HCT116 (cell line): ENCODE measurements around the gene CALD1. TPM values are rescaled to one million over a fixed set of nuclear protein-coding genes. Genes with fewer than 3 reads are reported as not detected.

Experiments used
- ATAC-seq: fragments of 200-7000 bp; cut with Tn5 transposase; 2 replicates; pipeline ENCODE4 v1.9.1; 2020; ENCODE audit warnings: mild to moderate bottlenecking, moderate library complexity
- BruUV-seq: library from RNA; stranded (reverse); fragments of 400-500 nt; replicated peaks from 2 replicates; lab custom pipeline; 2021; lab: Mats Ljungman, UMichigan
- CTCF ChIA-PET: fragments of 300-600 bp; sonication (Branson Sonifier 250); formaldehyde crosslinking; loops from one replicate; lab custom pipeline; 2021; ENCODE audit warnings: antibody characterized with exemption; lab: Charles Lee
- POLR2A ChIA-PET: fragments of 300-600, 350-600 bp; sonication (Branson Sonifier 250); formaldehyde crosslinking; loops from one replicate; lab custom pipeline; 2021; ENCODE audit warnings: antibody characterized with exemption; lab: Charles Lee
- RAD21 ChIA-PET, 2 experiments: fragments of 300-600 bp; sonication (Branson Sonifier 250); formaldehyde crosslinking; loops; one replicate each; lab custom pipeline; 2023; ENCODE audit warnings: low total read pairs in 2 of 2; ENCODE audit not compliant: uncharacterized antibody in 2 of 2, unreplicated experiment in 2 of 2, low non-redundant PET in 1 of 2; lab: Charles Lee
- DNase-seq: peaks from one replicate; pipeline ENCODE4 v3.0.0-alpha.2; 2010; ENCODE audit warnings: low read depth, low spot score
- H2AFZ ChIP-seq: fragments of 200-600 bp; shearing (Covaris generic), sonication (generic); 2 replicates; pipeline ENCODE4 v1.6.1; 2017; ENCODE audit warnings: low read depth, mixed run types, mixed read lengths, antibody characterized with exemption, low read length; ENCODE audit not compliant: poor library complexity, severe bottlenecking
- H3K27ac ChIP-seq: 2 replicates; pipeline ENCODE4 v1.5.1; 2012; ENCODE audit warnings: low read depth, low read length
- H3K27me3 ChIP-seq: fragments of 200-600 bp; sonication (generic); 2 replicates; pipeline ENCODE4 v1.6.1; 2016; ENCODE audit warnings: mixed run types, low read length, mixed read lengths; ENCODE audit not compliant: insufficient read depth
- H3K36me3 ChIP-seq, 2 experiments: fragments of 200-500 bp in 1 of 2; fragments of 200-600 bp in 1 of 2; sonication (Bioruptor generic) in 1 of 2; sonication (generic) in 1 of 2; 2 replicates each; pipeline versions ENCODE4 v1.5.1 to v1.6.1; 2014 to 2016; ENCODE audit warnings: low read length in 2 of 2, inconsistent platforms in 1 of 2, mixed read lengths in 1 of 2, mixed run types in 1 of 2; ENCODE audit not compliant: insufficient read depth in 2 of 2, control insufficient read depth in 1 of 2
- H3K4me1 ChIP-seq, 2 experiments: fragments of 200-600 bp in 1 of 2; sonication (generic) in 1 of 2; 2 replicates each; pipeline versions ENCODE4 v1.5.1 to v1.6.1; 2012 to 2017; ENCODE audit warnings: low read length in 2 of 2, inconsistent platforms in 1 of 2, mild to moderate bottlenecking in 1 of 2, mixed read lengths in 1 of 2, mixed run types in 1 of 2, moderate library complexity in 1 of 2; ENCODE audit not compliant: insufficient read depth in 2 of 2, control insufficient read depth in 1 of 2
- H3K4me2 ChIP-seq: fragments of 200-600 bp; sonication (generic); 2 replicates; pipeline ENCODE4 v1.6.1; 2017; ENCODE audit warnings: mixed run types, low read length, mixed read lengths
- H3K4me3 ChIP-seq, 2 experiments: fragments of 200-600 bp in 1 of 2; sonication (generic) in 1 of 2; replicated peaks in 1 of 2; 2 replicates each; pipeline ENCODE4 v1.5.1; 2011 to 2016; ENCODE audit warnings: low read length in 2 of 2, control low read depth in 1 of 2, low read depth in 1 of 2, mild to moderate bottlenecking in 1 of 2, mixed read lengths in 1 of 2, mixed run types in 1 of 2
- H3K79me2 ChIP-seq: fragments of 200-600 bp; sonication (generic); 2 replicates; pipeline ENCODE4 v1.6.1; 2017; ENCODE audit warnings: mild to moderate bottlenecking, mixed run types, low read length, moderate library complexity, mixed read lengths; ENCODE audit not compliant: insufficient read depth
- H3K9ac ChIP-seq: fragments of 200-600 bp; sonication (generic); 2 replicates; pipeline ENCODE4 v1.6.1; 2016; ENCODE audit warnings: low read length, mixed read lengths
- H3K9me2 ChIP-seq: fragments of 200-600 bp; sonication (generic), shearing (Covaris generic); 2 replicates; pipeline ENCODE4 v1.6.1; 2017; ENCODE audit warnings: mixed run types, mild to moderate bottlenecking, moderate library complexity; ENCODE audit not compliant: insufficient read depth
- H3K9me3 ChIP-seq, 2 experiments: fragments of 200-500 bp in 1 of 2; fragments of 200-600 bp in 1 of 2; sonication (Bioruptor generic) in 1 of 2; sonication (generic) in 1 of 2; 2 replicates each; pipeline ENCODE4 v1.6.1; 2014 to 2017; ENCODE audit warnings: low read length in 2 of 2, mixed read lengths in 2 of 2, inconsistent platforms in 1 of 2, low read depth in 1 of 2, mild to moderate bottlenecking in 1 of 2, mixed run types in 1 of 2, moderate library complexity in 1 of 2; ENCODE audit not compliant: control insufficient read depth in 1 of 2, insufficient read depth in 1 of 2
- H4K20me1 ChIP-seq: fragments of 200-600 bp; sonication (generic), shearing (Covaris generic); 2 replicates; pipeline ENCODE4 v1.6.1; 2017; ENCODE audit warnings: mixed run types, mild to moderate bottlenecking, moderate library complexity; ENCODE audit not compliant: insufficient read depth
- CBX3 ChIP-seq: IDR thresholded peaks from 2 replicates; pipeline ENCODE4 v1.6.1; 2012; ENCODE audit warnings: low read depth
- CEBPB ChIP-seq: IDR thresholded peaks from 2 replicates; pipeline ENCODE4 v1.6.1; 2012; ENCODE audit warnings: low read depth
- EGR1 ChIP-seq: IDR thresholded peaks from 2 replicates; pipeline ENCODE4 v1.6.1; 2012; ENCODE audit warnings: low read depth
- ELF1 ChIP-seq: IDR thresholded peaks from 2 replicates; pipeline ENCODE4 v1.6.1; 2012; ENCODE audit warnings: low read depth, borderline replicate concordance
- EZH2 ChIP-seq: fragments of 200-600 bp; sonication (generic); IDR thresholded peaks from 2 replicates; pipeline ENCODE4 v1.6.1; 2017; ENCODE audit warnings: antibody characterized with exemption, mixed run types
- JUND ChIP-seq: IDR thresholded peaks from 2 replicates; pipeline ENCODE4 v1.6.1; 2012
- POLR2A ChIP-seq: IDR thresholded peaks from 2 replicates; pipeline ENCODE4 v1.7.0; 2011; ENCODE audit warnings: borderline replicate concordance; ENCODE audit not compliant: insufficient read depth, insufficient read length; ENCODE audit errors: extremely low read depth
- POLR2AphosphoS5 ChIP-seq: IDR thresholded peaks from 2 replicates; pipeline ENCODE4 v1.6.1; 2011; ENCODE audit warnings: mild to moderate bottlenecking, low read depth, low read length, moderate library complexity
- RAD21 ChIP-seq: IDR thresholded peaks from 2 replicates; pipeline ENCODE4 v1.6.1; 2012; ENCODE audit warnings: low read depth, mild to moderate bottlenecking
- SP1 ChIP-seq: IDR thresholded peaks from 2 replicates; pipeline ENCODE4 v1.6.1; 2012; ENCODE audit warnings: low read depth
- SRF ChIP-seq: IDR thresholded peaks from 2 replicates; pipeline ENCODE4 v1.6.1; 2012; ENCODE audit warnings: low read depth
- TCF7L2 ChIP-seq: IDR thresholded peaks from 2 replicates; pipeline ENCODE4 v1.7.0; 2011; ENCODE audit warnings: borderline replicate concordance, inconsistent platforms; ENCODE audit not compliant: insufficient read depth, insufficient read length; ENCODE audit errors: extremely low read depth
- YY1 ChIP-seq: IDR thresholded peaks from 2 replicates; pipeline ENCODE4 v1.6.1; 2011; ENCODE audit warnings: low read length, low read depth, moderate library complexity, mild to moderate bottlenecking; ENCODE audit not compliant: insufficient replicate concordance; ENCODE audit errors: extremely low read depth
- ZFX ChIP-seq: fragments of 450-650 bp; IDR thresholded peaks from 2 replicates; pipeline ENCODE4 v1.6.1; 2017
- ZNF274 ChIP-seq: fragments of 200-500 bp; sonication (Bioruptor generic); IDR thresholded peaks from 2 replicates; pipeline ENCODE4 v1.6.1; 2014; ENCODE audit warnings: mild to moderate bottlenecking, low read depth, low read length, inconsistent platforms
- intact Hi-C: fragments of 100-400 bp; cut with micrococcal nuclease; formaldehyde crosslinking; loops from 2 replicates; pipeline ENCODE4 v1.10.0; 2022
- total RNA-seq: library from RNA; stranded (reverse); gene quantifications from one replicate; pipeline ENCODE4 v1.2.1, GENCODE V29; 2021; ENCODE audit not compliant: unreplicated experiment
- TF ChIP-seq, protein P1 (sequence below): IDR thresholded peaks from 2 replicates; pipeline ENCODE4 v1.6.1; 2011; ENCODE audit warnings: mild to moderate bottlenecking, low read length, moderate library complexity; ENCODE audit not compliant: insufficient replicate concordance; ENCODE audit errors: extremely low read depth
- TF ChIP-seq, protein P2 (sequence below): IDR thresholded peaks from 2 replicates; pipeline ENCODE4 v1.6.1; 2012; ENCODE audit warnings: low read depth
- TF ChIP-seq, protein P3 (sequence below), 3 experiments: fragments of 200-600 bp in 1 of 3; sonication (generic) in 1 of 3; IDR thresholded peaks in 2 of 3; conservative IDR thresholded peaks in 1 of 3; 2 replicates each; pipeline ENCODE4 v1.5.1; 2012 to 2017; ENCODE audit warnings: low read depth in 2 of 3, low read length in 2 of 3, antibody characterized with exemption in 1 of 3, borderline replicate concordance in 1 of 3, control low read depth in 1 of 3, mild to moderate bottlenecking in 1 of 3, mixed read lengths in 1 of 3, mixed run types in 1 of 3, moderate library complexity in 1 of 3; ENCODE audit not compliant: insufficient read depth in 1 of 3
- TF ChIP-seq, protein P4 (sequence below): IDR thresholded peaks from 2 replicates; pipeline ENCODE4 v1.6.1; 2012
- TF ChIP-seq, protein P5 (sequence below): IDR thresholded peaks from 2 replicates; pipeline ENCODE4 v1.6.1; 2012

CALD1 gene
- total RNA-seq, 1 experiment from 2014 or later: 66.8 TPM

DNA sequence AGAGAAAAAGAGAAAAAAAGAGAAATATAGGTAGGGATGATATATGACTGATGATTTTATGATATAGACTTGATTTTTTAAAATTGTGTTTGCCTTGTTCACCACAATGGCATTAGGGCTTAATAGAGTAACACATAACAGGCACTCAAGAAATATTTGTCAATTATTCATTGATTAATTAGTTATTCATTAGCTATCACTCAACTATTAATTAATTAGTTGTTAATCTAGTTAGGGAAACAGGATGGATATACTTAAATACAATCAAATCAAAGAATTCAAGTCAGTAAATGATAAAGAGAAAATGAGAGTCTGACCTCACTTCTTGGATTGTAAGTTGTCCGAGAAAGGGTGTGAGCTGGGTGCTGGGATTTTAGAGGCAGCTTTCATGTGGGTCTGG lies 15.1 kb upstream of the CALD1 start:
- no peak for TF ChIP-seq CBX3
- no peak for TF ChIP-seq CEBPB
- TF ChIP-seq EGR1: no peak
- TF ChIP-seq ZNF274: no peak
- no peak for TF ChIP-seq EZH2
- TF ChIP-seq, protein P1, sequence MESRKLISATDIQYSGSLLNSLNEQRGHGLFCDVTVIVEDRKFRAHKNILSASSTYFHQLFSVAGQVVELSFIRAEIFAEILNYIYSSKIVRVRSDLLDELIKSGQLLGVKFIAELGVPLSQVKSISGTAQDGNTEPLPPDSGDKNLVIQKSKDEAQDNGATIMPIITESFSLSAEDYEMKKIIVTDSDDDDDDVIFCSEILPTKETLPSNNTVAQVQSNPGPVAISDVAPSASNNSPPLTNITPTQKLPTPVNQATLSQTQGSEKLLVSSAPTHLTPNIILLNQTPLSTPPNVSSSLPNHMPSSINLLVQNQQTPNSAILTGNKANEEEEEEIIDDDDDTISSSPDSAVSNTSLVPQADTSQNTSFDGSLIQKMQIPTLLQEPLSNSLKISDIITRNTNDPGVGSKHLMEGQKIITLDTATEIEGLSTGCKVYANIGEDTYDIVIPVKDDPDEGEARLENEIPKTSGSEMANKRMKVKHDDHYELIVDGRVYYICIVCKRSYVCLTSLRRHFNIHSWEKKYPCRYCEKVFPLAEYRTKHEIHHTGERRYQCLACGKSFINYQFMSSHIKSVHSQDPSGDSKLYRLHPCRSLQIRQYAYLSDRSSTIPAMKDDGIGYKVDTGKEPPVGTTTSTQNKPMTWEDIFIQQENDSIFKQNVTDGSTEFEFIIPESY: no peak
- no peak for TF ChIP-seq ZFX
- TF ChIP-seq, protein P2, sequence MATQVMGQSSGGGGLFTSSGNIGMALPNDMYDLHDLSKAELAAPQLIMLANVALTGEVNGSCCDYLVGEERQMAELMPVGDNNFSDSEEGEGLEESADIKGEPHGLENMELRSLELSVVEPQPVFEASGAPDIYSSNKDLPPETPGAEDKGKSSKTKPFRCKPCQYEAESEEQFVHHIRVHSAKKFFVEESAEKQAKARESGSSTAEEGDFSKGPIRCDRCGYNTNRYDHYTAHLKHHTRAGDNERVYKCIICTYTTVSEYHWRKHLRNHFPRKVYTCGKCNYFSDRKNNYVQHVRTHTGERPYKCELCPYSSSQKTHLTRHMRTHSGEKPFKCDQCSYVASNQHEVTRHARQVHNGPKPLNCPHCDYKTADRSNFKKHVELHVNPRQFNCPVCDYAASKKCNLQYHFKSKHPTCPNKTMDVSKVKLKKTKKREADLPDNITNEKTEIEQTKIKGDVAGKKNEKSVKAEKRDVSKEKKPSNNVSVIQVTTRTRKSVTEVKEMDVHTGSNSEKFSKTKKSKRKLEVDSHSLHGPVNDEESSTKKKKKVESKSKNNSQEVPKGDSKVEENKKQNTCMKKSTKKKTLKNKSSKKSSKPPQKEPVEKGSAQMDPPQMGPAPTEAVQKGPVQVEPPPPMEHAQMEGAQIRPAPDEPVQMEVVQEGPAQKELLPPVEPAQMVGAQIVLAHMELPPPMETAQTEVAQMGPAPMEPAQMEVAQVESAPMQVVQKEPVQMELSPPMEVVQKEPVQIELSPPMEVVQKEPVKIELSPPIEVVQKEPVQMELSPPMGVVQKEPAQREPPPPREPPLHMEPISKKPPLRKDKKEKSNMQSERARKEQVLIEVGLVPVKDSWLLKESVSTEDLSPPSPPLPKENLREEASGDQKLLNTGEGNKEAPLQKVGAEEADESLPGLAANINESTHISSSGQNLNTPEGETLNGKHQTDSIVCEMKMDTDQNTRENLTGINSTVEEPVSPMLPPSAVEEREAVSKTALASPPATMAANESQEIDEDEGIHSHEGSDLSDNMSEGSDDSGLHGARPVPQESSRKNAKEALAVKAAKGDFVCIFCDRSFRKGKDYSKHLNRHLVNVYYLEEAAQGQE: no peak
- no peak for TF ChIP-seq SRF
- TF ChIP-seq JUND: no peak
- no peak for TF ChIP-seq YY1
- TF ChIP-seq, protein P3, sequence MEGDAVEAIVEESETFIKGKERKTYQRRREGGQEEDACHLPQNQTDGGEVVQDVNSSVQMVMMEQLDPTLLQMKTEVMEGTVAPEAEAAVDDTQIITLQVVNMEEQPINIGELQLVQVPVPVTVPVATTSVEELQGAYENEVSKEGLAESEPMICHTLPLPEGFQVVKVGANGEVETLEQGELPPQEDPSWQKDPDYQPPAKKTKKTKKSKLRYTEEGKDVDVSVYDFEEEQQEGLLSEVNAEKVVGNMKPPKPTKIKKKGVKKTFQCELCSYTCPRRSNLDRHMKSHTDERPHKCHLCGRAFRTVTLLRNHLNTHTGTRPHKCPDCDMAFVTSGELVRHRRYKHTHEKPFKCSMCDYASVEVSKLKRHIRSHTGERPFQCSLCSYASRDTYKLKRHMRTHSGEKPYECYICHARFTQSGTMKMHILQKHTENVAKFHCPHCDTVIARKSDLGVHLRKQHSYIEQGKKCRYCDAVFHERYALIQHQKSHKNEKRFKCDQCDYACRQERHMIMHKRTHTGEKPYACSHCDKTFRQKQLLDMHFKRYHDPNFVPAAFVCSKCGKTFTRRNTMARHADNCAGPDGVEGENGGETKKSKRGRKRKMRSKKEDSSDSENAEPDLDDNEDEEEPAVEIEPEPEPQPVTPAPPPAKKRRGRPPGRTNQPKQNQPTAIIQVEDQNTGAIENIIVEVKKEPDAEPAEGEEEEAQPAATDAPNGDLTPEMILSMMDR (IDR thresholded peaks at IDR 0.05 in 2 of 3, conservative IDR thresholded peaks at IDR 0.05 in 1 of 3; ENCODE audit: borderline replicate concordance in 1 of 3, insufficient read depth in 1 of 3, low read depth in 2 of 3, low read length in 2 of 3): no peak
- TF ChIP-seq ELF1: no peak
- no peak for TF ChIP-seq POLR2A
- TF ChIP-seq, protein P4, sequence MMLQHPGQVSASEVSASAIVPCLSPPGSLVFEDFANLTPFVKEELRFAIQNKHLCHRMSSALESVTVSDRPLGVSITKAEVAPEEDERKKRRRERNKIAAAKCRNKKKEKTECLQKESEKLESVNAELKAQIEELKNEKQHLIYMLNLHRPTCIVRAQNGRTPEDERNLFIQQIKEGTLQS: no peak
- no peak for TF ChIP-seq POLR2AphosphoS5
- TF ChIP-seq TCF7L2: no peak
- no peak for TF ChIP-seq RAD21
- TF ChIP-seq, protein P5, sequence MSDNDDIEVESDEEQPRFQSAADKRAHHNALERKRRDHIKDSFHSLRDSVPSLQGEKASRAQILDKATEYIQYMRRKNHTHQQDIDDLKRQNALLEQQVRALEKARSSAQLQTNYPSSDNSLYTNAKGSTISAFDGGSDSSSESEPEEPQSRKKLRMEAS: no peak
- no peak for TF ChIP-seq SP1
- Histone ChIP-seq H3K9me3 (no peaks in the 10 kb centered on the region), H3K27me3 (no peaks in the 10 kb centered on the region), H3K79me2 (no peaks in the 10 kb centered on the region), H3K9me2 (no peaks in the 10 kb centered on the region; the same call in 1 of the 2 replicates), H2AFZ (no peak overlapping the region), H3K4me1 (no peaks in the 10 kb centered on the region), H3K4me2 (no peak overlapping the region), H3K4me3 (no peak overlapping the region), H4K20me1 (no peaks in the 10 kb centered on the region), H3K36me3 (no peaks in the 10 kb centered on the region), H3K9ac (no peak overlapping the region), H3K27ac (no peak overlapping the region)
- DNase-seq (no peak), ATAC-seq (no peak)
- BruUV-seq: no TSS peak
- ChIA-PET CTCF (no interaction called here), RAD21 (no interaction called here), POLR2A (no interaction called here)
- intact Hi-C loops: no loop called here
